ENCODE measurements around the gene KDM6A.
"Not testable (repeated sequence)": the region's sequence is repeated elsewhere in the genome, so short reads cannot be mapped to it uniquely, and the experiment has no call there.

The KDM6A gene

DNA sequence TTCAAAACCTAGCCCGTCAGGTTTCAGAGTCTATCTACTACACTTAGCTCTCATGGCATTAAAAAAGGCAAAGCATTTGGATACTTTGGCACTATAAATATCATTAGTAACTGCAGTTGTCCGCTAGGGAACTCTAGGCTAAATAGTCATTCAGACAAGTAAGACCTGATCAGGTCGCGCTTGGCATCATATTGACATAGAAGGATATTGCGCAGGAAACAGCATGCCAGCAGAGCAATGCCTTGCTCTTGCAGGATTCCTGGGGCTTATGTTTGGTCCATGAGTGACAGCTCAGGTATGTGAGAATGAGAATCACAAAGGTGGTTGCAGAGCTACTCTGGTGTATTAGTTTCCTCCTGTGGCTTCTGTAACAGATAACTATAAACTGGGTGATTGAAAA is 62.7 kb downstream of the KDM6A start:
- Mint-ChIP-seq H3K4me3 (no peak overlapping the region), H3K9me3 (no peaks in the 10 kb centered on the region), H3K27me3 (no peaks in the 10 kb centered on the region), H3K27ac (no peak overlapping the region), H3K4me1 (peaks cover 54% of the 10 kb centered on the region)
- DNase-seq (no peak), ATAC-seq (no peak)

DNA sequence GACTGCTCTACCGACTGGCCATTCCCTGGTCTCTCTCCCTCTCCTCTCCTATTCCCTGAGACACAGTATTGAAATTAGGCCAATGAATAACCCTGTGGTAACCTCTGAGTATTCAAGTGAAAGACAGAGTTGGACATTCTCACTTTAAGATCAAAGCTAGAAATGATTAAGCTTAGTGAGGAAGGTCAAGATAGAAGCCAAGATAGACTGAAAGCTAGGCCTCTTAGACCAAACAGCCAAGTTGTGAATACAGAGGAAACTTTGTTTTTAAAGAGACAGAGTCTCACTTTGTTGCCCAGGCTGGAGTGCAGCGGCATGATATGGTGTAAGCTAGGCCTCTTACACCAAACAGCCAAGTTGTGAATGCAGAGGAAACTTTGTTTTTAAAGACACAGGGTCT is 64.6 kb downstream of the KDM6A start:
- no peak overlapping the region for H3K27ac Mint-ChIP-seq
- no peak for ATAC-seq
- no peak for DNase-seq
- H3K4me1 Mint-ChIP-seq, result peaks cover 46% of the 10 kb centered on the region
- H3K27me3 Mint-ChIP-seq, result no peaks in the 10 kb centered on the region
- no peaks in the 10 kb centered on the region for H3K9me3 Mint-ChIP-seq
- no peak overlapping the region for H3K4me3 Mint-ChIP-seq

GRCh38 chrX:44938111-44938510 is 65.1 kb downstream of the KDM6A start:
- Mint-ChIP-seq H3K4me1 (peaks cover 46% of the 10 kb centered on the region), H3K9me3 (no peaks in the 10 kb centered on the region), H3K4me3 (peak overlapping the region in 1 of 2 donors; percentile 13), H3K27me3 (no peaks in the 10 kb centered on the region), H3K27ac (peak overlapping the region; percentile 14 to 71)
- no peak for DNase-seq
- ATAC-seq, result no peak

DNA sequence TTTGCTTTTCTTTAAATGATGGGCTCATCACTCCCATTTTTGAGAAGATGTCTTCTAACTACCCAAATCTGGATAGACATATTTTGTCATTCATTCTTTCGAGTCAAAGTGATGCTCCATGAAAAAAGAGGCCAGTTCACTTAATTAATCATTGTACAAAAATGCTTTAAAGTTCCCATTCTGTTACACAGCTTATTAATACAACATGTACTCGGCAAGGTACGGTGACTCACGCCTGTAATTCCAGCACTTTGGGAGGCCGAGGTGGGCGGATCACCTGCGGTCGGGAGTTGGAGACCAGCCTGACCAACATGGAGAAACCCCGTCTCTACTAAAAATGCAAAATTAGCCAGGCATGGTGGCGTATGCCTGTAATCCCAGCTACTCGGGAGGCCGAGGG is 67.6 kb downstream of the KDM6A start:
- H3K4me1 Mint-ChIP-seq, result peaks cover 33% of the 10 kb centered on the region
- ATAC-seq, H3K27me3 Mint-ChIP-seq, DNase-seq, H3K27ac Mint-ChIP-seq, H3K4me3 Mint-ChIP-seq, H3K9me3 Mint-ChIP-seq: not testable (repeated sequence)

- no peak overlapping the region for H3K27ac Mint-ChIP-seq
- peaks cover 14% of the 10 kb centered on the region for H3K4me1 Mint-ChIP-seq
- no peaks in the 10 kb centered on the region for H3K27me3 Mint-ChIP-seq
- H3K9me3 Mint-ChIP-seq, result no peaks in the 10 kb centered on the region
- no peak overlapping the region for H3K4me3 Mint-ChIP-seq
- no peak for ATAC-seq
- no peak for DNase-seq
Measured at GRCh38 chrX:44943007-44943406, 70.0 kb downstream of the KDM6A start.

- no peaks in the 10 kb centered on the region for H3K27me3 Mint-ChIP-seq
- H3K4me3 Mint-ChIP-seq, result no peak overlapping the region
- DNase-seq, result no peak
- H3K9me3 Mint-ChIP-seq, result no peaks in the 10 kb centered on the region
- no peak for ATAC-seq
- H3K4me1 Mint-ChIP-seq, result peaks cover 7% of the 10 kb centered on the region
- H3K27ac Mint-ChIP-seq, result no peak overlapping the region
Measured at GRCh38 chrX:44944894-44945293, 71.9 kb downstream of the KDM6A start.

- Mint-ChIP-seq H3K27me3 (no peaks in the 10 kb centered on the region), H3K9me3 (no peaks in the 10 kb centered on the region), H3K27ac (no peak overlapping the region), H3K4me3 (no peak overlapping the region), H3K4me1 (peaks cover 14% of the 10 kb centered on the region)
- ATAC-seq, result peak; percentile 48
- DNase-seq, result peak in 1 of 2 donors; percentile 11
Measured at GRCh38 chrX:44945736-44946135, 72.7 kb downstream of the KDM6A start.

DNA sequence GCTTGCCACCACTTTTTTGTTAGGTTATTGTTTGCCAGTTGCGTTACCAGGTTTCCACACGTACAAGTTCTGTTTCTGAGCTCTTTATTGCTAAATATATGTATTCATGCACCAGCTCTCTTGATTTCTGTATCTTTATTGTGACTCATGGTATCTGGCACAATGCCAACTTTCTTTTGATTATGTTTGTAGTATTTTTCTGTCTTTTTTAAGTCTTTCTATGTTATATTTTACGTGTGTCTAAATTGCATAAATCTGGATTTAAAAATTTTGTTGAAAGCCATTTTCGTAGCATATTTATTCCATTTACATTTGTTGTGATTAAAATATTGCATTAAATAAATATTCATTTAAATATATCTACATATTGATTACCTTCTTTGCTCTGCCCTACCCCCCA is 73.8 kb downstream of the KDM6A start:
- no peak overlapping the region for H3K4me3 Mint-ChIP-seq

GRCh38 chrX:44947995-44948394 is 75.0 kb downstream of the KDM6A start:
- H3K4me1 Mint-ChIP-seq, result peaks cover 32% of the 10 kb centered on the region
- no peaks in the 10 kb centered on the region for H3K27me3 Mint-ChIP-seq
- DNase-seq, result no peak
- peak overlapping the region in 1 of 2 donors; percentile 12 for H3K4me3 Mint-ChIP-seq
- H3K27ac Mint-ChIP-seq, result no peak overlapping the region
- no peak for ATAC-seq
- no peaks in the 10 kb centered on the region for H3K9me3 Mint-ChIP-seq

More for the DNA sequence above, 73.8 kb downstream of the KDM6A start:
- Mint-ChIP-seq H3K4me1 (peaks cover 24% of the 10 kb centered on the region), H3K9me3 (no peaks in the 10 kb centered on the region), H3K27me3 (no peaks in the 10 kb centered on the region), H3K27ac (no peak overlapping the region)
- ATAC-seq, result no peak
- no peak for DNase-seq

- H3K9me3 Mint-ChIP-seq, result no peaks in the 10 kb centered on the region
- DNase-seq, result no peak
- no peak overlapping the region for H3K27ac Mint-ChIP-seq
- no peaks in the 10 kb centered on the region for H3K27me3 Mint-ChIP-seq
- no peak for ATAC-seq
- peaks cover 32% of the 10 kb centered on the region for H3K4me1 Mint-ChIP-seq
- peak overlapping the region in 1 of 2 donors; percentile 12 for H3K4me3 Mint-ChIP-seq
Measured at GRCh38 chrX:44948406-44948805, 75.4 kb downstream of the KDM6A start.

DNA sequence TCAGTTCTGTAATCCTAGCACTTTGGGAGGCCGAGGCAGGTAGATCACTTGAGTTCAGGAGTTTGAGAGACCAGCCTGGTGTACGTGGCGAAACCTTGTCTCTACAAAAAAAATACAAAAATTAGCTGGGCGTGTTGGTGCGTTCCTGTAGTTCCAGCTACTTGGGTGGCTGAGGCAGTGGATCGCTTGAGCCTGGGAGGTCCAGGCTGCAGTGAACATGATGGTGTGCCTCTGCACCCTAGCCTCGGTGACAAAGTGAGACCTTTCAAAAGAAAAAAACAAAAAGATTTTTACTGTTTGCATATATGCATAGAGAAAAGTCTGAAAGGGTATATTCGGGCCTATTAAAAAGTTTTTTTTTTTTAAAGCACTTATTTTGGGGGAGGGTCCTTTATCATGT is 76.1 kb downstream of the KDM6A start:
- Mint-ChIP-seq H3K9me3 (no peaks in the 10 kb centered on the region), H3K4me1 (peaks cover 32% of the 10 kb centered on the region), H3K4me3 (no peak overlapping the region), H3K27ac (no peak overlapping the region), H3K27me3 (no peaks in the 10 kb centered on the region)
- ATAC-seq (no peak), DNase-seq (no peak)

DNA sequence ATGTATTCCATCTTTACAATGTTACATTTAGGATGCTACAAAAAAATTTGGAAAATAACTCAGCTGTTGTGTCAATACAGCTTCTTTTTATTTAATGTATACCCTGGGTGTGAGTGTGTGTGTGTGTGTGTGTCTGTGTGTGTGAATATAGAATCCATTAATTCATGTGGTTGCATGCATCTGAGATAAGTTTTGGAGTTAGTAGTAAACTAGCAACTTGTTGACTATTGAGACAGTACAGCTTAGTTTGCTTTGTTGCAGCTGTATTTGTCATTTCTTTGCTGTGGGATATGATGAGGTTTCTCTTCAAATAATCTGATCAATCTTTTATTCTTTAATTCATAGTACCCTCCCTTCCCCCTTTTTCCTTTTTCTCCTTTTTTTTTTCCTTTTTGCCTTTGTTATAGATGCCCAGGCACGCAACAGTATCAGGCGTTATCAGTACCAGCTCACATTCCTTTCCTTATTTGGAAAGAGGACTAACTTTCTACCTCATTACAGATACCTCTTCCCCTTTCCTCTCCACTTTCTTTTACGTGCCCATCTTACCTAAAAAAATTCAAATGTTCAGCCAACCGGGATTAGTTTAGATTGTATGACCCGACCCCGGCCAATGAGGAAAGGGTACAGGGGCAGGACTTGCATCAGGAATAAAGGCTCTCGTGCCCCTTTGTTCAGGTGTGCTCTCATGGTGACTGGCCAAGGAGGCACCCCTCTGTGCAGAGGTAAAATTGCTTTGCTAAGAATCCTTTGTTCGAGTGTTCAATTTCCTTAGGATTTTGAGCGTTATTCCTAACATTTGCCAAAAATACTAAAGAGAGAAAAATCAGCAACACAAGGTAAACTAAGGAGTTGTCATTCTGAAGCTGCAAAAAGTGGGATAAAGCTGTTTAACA is 77.7 kb downstream of the KDM6A start:
- not testable (repeated sequence) for DNase-seq, H3K4me3 Mint-ChIP-seq, H3K9me3 Mint-ChIP-seq, H3K27ac Mint-ChIP-seq, H3K27me3 Mint-ChIP-seq, ATAC-seq
- peaks cover 45% of the 10 kb centered on the region for H3K4me1 Mint-ChIP-seq

- H3K4me3 Mint-ChIP-seq, result no peak overlapping the region
- DNase-seq, result no peak
- no peaks in the 10 kb centered on the region for H3K27me3 Mint-ChIP-seq
- no peaks in the 10 kb centered on the region for H3K9me3 Mint-ChIP-seq
- peaks cover 51% of the 10 kb centered on the region for H3K4me1 Mint-ChIP-seq
- no peak overlapping the region for H3K27ac Mint-ChIP-seq
- no peak for ATAC-seq
Measured at GRCh38 chrX:44951572-44952067, 78.6 kb downstream of the KDM6A start.

DNA sequence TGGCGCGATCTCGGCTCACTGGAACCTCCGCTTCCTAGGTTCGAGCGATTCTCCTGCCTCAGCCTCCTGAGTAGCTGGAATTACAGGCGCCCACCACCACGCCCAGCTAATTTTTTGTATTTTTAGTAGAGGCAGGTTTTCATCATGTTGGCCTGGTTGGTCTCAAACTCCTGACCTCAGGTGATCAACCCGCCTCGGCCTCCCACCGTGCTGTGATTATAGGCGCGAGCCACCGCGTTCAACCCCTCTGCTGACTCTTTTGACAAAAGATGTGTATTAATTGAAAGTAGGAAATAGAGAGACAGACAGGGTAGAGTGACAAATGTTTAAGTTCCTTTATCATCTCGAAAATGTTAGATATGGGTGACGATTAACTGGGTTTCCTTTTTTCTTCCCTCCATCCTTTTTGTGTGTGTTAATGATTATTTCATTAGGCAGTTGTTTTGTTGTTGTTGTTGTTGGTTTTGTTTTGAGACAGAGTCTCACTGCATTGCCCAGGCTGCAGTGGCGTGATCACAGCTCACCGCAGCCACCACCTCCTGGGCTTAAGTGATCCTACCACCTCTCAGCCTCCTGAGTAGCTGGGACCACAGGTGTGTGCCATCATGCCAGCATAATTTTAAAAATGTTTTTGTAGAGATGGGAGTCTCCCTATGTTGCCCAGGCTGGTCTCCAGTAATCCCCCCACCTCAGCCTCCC is 79.5 kb downstream of the KDM6A start:
- H3K4me3 Mint-ChIP-seq, result no peak overlapping the region
- no peaks in the 10 kb centered on the region for H3K27me3 Mint-ChIP-seq
- H3K4me1 Mint-ChIP-seq, result peaks cover 51% of the 10 kb centered on the region

DNA sequence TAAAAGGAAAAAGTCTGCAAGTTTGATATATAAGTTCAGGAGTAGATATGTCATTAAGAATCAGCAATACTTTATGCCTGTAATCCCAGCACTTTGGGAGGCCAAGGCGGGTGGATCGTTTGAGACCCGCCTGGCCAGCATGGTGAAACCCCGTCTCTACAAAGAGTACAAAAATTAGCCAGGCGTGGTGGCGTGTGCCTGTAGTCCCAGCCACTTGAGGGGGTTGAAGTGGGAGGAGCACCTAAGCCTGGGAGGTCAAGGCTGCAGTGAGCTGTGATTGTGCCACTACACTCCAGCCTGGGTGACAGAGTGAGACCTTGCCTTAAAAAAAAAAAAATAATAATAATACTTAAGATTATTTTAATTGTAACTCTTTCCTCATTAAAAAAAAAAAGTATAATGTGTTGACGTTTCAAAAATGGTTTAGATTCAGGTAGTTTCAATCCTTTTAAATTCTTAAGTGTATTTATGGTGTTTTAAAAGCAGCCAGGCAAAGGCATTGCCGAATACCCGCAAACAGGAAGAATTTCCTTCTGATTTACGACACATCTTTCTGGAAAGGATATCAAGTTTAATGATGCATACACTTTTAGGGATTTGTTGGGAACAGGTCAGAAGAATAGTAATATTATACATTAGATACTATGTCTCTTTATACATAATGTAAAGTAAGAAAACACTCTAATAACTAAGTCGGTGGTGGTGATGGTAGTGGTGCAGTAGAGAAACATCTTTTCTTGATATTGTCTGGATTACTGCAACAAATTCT is 80.9 kb downstream of the KDM6A start:
- Mint-ChIP-seq H3K9me3 (no peaks in the 10 kb centered on the region), H3K4me3 (no peak overlapping the region), H3K27me3 (no peaks in the 10 kb centered on the region), H3K4me1 (peaks cover 43% of the 10 kb centered on the region), H3K27ac (no peak overlapping the region)
- DNase-seq, result no peak
- no peak for ATAC-seq

More for the DNA sequence above, 79.5 kb downstream of the KDM6A start:
- H3K27ac Mint-ChIP-seq, result no peak overlapping the region
- H3K9me3 Mint-ChIP-seq, result no peaks in the 10 kb centered on the region
- no peak for DNase-seq
- ATAC-seq, result no peak
